ENCODE results near the gene ROPN1. TPM values are rescaled to one million over a fixed set of nuclear protein-coding genes. Genes with fewer than 3 reads are reported as not detected.
A peak's percentile ranks its signal among the peaks of the same experiment; 100 is the strongest.
"Not testable (repeated sequence)": the region's sequence is repeated elsewhere in the genome, so short reads cannot be mapped to it uniquely, and the experiment has no call there.

The ROPN1 gene
- total RNA-seq, 2 experiments from 2014 or later, result not detected

GRCh38 chr3:123984350-123984749, 7.6 kb downstream of the ROPN1 start:
- Mint-ChIP-seq H3K27me3 (peaks cover 40% of the 10 kb centered on the region), H3K27ac (no peak overlapping the region), H3K4me3 (no peak overlapping the region), H3K36me3 (no peaks in the 10 kb centered on the region), H3K4me1 (ENCODE audit: low read depth) (no peaks in the 10 kb centered on the region), H3K9me3 (no peaks in the 10 kb centered on the region)
- ChIA-PET CTCF (no interaction called here), POLR2A (no interaction called here)
- intact Hi-C loops (cut with micrococcal nuclease), result no loop called here
- DNase-seq, result no peak

DNA sequence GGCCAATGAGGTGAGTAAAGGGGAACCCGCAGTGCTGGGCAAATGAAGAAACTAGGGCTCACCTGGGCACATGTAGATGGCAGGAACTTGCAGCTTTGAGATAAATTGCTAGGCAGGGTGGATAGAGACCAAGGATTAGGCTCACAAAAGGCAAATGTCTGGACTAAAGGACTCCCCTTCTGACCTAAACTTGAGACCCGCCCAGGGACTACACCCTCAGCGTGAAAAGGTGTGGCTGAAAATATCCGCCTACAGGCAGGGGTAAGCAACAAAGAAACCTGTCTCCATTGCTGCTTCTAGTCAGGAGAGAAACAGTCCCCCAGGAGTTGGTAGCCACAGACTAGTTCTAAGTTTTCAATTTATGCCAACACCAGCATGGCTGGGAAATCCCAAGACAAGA, 10.6 kb downstream of the ROPN1 start:
- H3K4me1 Mint-ChIP-seq (ENCODE audit: low read depth); intact Hi-C loops (cut with micrococcal nuclease); H3K4me3 Mint-ChIP-seq; H3K27ac Mint-ChIP-seq; DNase-seq; H3K9me3 Mint-ChIP-seq; H3K36me3 Mint-ChIP-seq; CTCF ChIA-PET; POLR2A ChIA-PET: not testable (repeated sequence)
- peaks cover 26% of the 10 kb centered on the region for H3K27me3 Mint-ChIP-seq

DNA sequence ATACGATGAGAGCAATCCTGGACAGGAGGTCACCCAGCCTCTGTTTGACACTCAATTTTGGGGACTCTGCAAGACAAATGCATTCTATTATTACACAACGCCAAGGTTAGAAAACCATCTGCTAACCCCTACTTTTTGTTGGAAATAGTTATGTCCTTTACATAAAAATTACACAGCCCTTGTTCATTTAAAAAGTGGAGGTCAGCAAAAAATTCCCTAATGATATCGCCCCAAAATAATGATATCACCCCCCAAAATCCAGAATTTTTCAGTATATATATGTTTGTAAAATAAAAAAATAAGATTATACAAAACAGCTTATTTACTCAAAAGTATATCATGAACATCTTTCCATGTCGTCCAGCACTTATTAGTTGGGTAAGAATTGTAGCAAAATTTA, 11.4 kb downstream of the ROPN1 start:
- intact Hi-C loops (cut with micrococcal nuclease), result no loop called here
- Mint-ChIP-seq H3K27ac (no peak overlapping the region), H3K9me3 (no peaks in the 10 kb centered on the region), H3K27me3 (peaks cover 28% of the 10 kb centered on the region), H3K4me1 (ENCODE audit: low read depth) (no peaks in the 10 kb centered on the region), H3K4me3 (no peak overlapping the region), H3K36me3 (no peaks in the 10 kb centered on the region)
- ChIA-PET POLR2A (no interaction called here), CTCF (interaction anchor here (0.9 to 1.3 kb wide), 4 partner anchors 20 to 138 kb away, joined by 3 to 8 read pairs (median 4); partner anchors contain the start of gene CCDC14)
- DNase-seq, result no peak

DNA sequence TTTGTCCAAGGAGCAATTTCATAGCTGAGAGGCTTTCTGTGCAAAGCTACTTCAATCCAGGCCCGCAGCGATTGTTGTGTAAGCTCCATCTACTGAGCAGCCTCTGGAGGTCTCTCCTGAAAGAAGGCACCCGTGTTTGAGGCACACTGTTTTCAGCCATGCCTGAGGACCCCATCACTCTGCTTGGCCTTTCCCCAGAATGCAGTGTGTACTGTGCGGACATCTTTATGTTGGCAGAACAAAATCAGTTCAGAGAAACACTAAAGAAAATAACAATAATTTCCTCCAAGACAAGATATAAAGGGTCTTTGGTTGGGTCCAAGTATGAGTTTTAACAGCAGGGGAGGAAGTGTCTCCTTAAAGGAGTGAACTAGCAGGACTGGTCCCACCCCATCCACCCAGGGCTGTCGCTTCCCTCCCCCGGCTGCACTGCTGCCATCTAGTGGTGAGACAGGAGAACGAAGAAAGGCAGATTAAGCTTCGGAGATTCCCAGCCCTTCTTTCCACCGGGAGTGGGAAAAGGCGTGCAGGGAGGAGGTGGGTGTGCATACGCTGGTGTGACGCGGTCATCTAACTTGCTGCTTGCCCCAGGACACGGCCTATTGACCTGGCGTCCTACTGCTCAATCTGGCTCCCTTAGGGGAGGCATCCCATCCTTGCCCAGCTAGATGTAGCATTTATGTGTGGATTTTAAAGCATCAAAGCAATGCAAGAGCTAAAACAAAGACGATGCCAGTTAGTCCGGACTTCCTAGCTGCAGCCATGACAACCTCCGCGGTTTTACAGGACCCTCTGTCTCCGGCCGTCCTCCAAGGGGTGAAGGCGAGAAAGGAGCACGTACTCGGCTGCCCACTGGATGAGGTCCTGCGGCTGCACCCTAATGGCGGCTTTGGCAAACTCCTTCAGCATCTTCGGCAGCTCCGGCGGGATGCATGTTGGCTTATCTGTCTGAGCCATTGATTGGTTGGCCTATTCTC, 12.1 kb downstream of the ROPN1 start:
- peaks cover 28% of the 10 kb centered on the region for H3K27me3 Mint-ChIP-seq
- H3K9me3 Mint-ChIP-seq; intact Hi-C loops (cut with micrococcal nuclease); H3K27ac Mint-ChIP-seq; H3K4me1 Mint-ChIP-seq (ENCODE audit: low read depth); H3K36me3 Mint-ChIP-seq; POLR2A ChIA-PET; H3K4me3 Mint-ChIP-seq: not testable (repeated sequence)
- CTCF ChIA-PET, result interaction anchor here (0.9 to 1.3 kb wide), 5 partner anchors 10 to 137 kb away, joined by 3 to 8 read pairs (median 4); partner anchors contain the start of gene CCDC14
- DNase-seq, result peak; percentile 34

DNA sequence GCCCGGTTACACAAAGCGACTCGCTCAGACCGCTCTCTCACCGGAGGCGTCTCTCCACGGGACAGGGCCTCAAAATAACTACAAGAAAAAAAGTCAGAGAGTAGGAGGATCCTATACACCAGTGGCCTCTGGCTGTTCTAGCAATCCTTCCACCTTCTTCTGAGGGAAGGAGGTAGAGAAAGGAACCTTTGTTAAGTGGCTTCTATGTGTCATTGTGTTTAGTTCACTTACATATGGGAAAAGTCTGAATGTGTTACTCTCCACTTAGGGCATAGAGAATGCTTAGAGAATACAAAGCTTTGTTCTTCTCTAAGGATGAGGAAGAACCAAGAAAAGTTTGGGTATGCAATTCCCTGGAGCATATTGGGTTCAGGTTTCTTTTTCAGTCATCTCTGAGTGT, 15.0 kb downstream of the ROPN1 start:
- H3K4me1 Mint-ChIP-seq (ENCODE audit: low read depth); H3K9me3 Mint-ChIP-seq; intact Hi-C loops (cut with micrococcal nuclease); H3K4me3 Mint-ChIP-seq; H3K27ac Mint-ChIP-seq; CTCF ChIA-PET; H3K36me3 Mint-ChIP-seq; DNase-seq; POLR2A ChIA-PET: not testable (repeated sequence)
- peaks cover 23% of the 10 kb centered on the region for H3K27me3 Mint-ChIP-seq

GRCh38 chr3:123976181-123976898, 15.6 kb downstream of the ROPN1 start:
- POLR2A ChIA-PET; DNase-seq; CTCF ChIA-PET; H3K9me3 Mint-ChIP-seq; H3K4me3 Mint-ChIP-seq; H3K36me3 Mint-ChIP-seq; H3K4me1 Mint-ChIP-seq (ENCODE audit: low read depth); H3K27ac Mint-ChIP-seq; intact Hi-C loops (cut with micrococcal nuclease): not testable (repeated sequence)
- peaks cover 27% of the 10 kb centered on the region for H3K27me3 Mint-ChIP-seq

DNA sequence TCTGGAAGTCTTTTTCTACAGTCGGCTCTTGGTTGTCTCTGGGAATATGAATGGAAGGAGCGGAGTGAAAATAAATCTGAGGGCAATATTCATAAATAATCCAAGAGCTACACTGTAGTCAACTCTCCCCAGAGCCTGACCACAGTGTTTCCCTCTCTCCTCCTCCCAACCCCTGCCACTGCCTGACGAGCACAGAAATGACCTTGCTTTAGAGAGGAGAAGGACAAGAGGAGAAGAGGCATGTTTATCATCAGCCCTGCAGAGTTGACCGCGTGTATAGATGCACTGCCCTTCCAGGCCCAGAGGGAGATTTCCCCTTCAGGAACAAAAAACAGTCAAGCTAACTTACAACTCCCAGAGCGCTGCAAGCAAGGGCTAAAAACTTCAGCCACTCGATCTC, 16.9 kb downstream of the ROPN1 start:
- H3K27ac Mint-ChIP-seq, result not testable (repeated sequence)

DNA sequence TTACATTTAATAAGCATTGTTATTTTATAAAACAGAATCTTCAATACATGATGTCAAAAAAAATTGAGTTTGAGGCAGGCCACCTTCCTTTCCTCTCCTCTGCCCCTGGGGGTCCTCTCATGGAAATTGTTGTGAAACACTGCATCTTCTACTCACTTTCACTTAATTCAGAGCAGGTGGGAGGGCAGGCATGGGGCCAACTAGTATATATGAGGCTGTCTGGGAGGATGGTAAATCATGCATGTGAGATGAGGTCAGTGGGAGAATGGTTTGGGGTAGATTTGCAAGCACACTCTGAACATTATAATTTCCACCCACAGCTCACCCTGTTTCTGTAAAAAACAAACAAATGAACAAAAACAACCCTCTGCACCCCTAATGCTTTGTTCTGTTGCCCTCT, 20.5 kb downstream of the ROPN1 start:
- no peak for DNase-seq
- H3K27ac Mint-ChIP-seq, result no peak overlapping the region
- H3K4me3 Mint-ChIP-seq, result no peak overlapping the region
- H3K36me3 Mint-ChIP-seq, result no peaks in the 10 kb centered on the region
- no peaks in the 10 kb centered on the region for H3K4me1 Mint-ChIP-seq (ENCODE audit: low read depth)
- ChIA-PET CTCF (no interaction called here), POLR2A (no interaction called here)
- H3K9me3 Mint-ChIP-seq, result no peaks in the 10 kb centered on the region
- H3K27me3 Mint-ChIP-seq, result peaks cover 30% of the 10 kb centered on the region
- intact Hi-C loops (cut with micrococcal nuclease), result no loop called here

More for the DNA sequence above, 16.9 kb downstream of the ROPN1 start:
- H3K36me3 Mint-ChIP-seq; DNase-seq; CTCF ChIA-PET; H3K4me1 Mint-ChIP-seq (ENCODE audit: low read depth); H3K4me3 Mint-ChIP-seq; intact Hi-C loops (cut with micrococcal nuclease); POLR2A ChIA-PET; H3K9me3 Mint-ChIP-seq: not testable (repeated sequence)
- peaks cover 20% of the 10 kb centered on the region for H3K27me3 Mint-ChIP-seq

GRCh38 chr3:123967260-123967659, 24.7 kb downstream of the ROPN1 start:
- H3K36me3 Mint-ChIP-seq; DNase-seq; H3K4me1 Mint-ChIP-seq (ENCODE audit: low read depth); H3K4me3 Mint-ChIP-seq; H3K27ac Mint-ChIP-seq; intact Hi-C loops (cut with micrococcal nuclease); H3K9me3 Mint-ChIP-seq; CTCF ChIA-PET; POLR2A ChIA-PET: not testable (repeated sequence)
- peaks cover 23% of the 10 kb centered on the region for H3K27me3 Mint-ChIP-seq

DNA sequence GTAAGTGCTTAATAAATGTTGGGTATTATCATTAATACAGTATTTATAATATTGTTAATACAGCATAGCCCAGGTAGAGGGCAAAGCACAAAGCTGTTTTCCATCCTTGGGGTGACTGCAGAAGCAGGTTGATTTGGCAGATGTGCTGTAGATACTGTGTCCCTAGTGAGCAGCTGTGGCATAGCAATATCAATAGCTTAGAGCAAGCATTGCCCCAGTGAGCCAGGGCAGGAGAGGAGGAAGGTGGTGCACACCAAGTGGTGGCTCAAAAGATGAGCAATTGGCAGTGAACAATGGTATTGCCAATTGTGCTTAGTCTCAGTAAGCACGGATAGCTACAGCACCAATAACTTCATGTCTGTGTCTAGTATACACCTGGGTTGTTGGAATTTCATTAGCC, 25.1 kb downstream of the ROPN1 start:
- intact Hi-C loops (cut with micrococcal nuclease); H3K4me3 Mint-ChIP-seq; H3K4me1 Mint-ChIP-seq (ENCODE audit: low read depth); DNase-seq; CTCF ChIA-PET; H3K36me3 Mint-ChIP-seq; POLR2A ChIA-PET; H3K27ac Mint-ChIP-seq; H3K9me3 Mint-ChIP-seq: not testable (repeated sequence)
- peaks cover 22% of the 10 kb centered on the region for H3K27me3 Mint-ChIP-seq

GRCh38 chr3:123964793-123965192, 27.1 kb downstream of the ROPN1 start:
- CTCF ChIA-PET; H3K27ac Mint-ChIP-seq; intact Hi-C loops (cut with micrococcal nuclease); H3K36me3 Mint-ChIP-seq; H3K4me1 Mint-ChIP-seq (ENCODE audit: low read depth); POLR2A ChIA-PET; H3K9me3 Mint-ChIP-seq; H3K4me3 Mint-ChIP-seq; DNase-seq: not testable (repeated sequence)
- peaks cover 14% of the 10 kb centered on the region for H3K27me3 Mint-ChIP-seq

GRCh38 chr3:123961508-123961856, 30.4 kb downstream of the ROPN1 start:
- Mint-ChIP-seq H3K36me3 (peaks cover 2% of the 10 kb centered on the region), H3K4me1 (ENCODE audit: low read depth) (peaks cover 25% of the 10 kb centered on the region), H3K27me3 (peaks cover 4% of the 10 kb centered on the region), H3K9me3 (no peaks in the 10 kb centered on the region), H3K4me3 (peak overlapping the region; percentile 97), H3K27ac (peak overlapping the region; percentile 82)
- ChIA-PET POLR2A (no interaction called here), CTCF (interaction anchor here (0.8 to 2.6 kb wide), 3 partner anchors 19 to 116 kb away, joined by 3 to 8 read pairs (median 3); no protein-coding TSS in a partner anchor)
- intact Hi-C loops (cut with micrococcal nuclease), result loop anchor here (1.0 to 2.0 kb wide), 2 partner anchors 71 to 376 kb away; partner anchors contain the start of genes HACD2 and KALRN
- no peak for DNase-seq
